HepG2 (cell line): ENCODE results near the gene KIF22. TPM values are rescaled to one million over a fixed set of nuclear protein-coding genes. Genes with fewer than 3 reads are reported as not detected.

Experiments used
- CAMTA2 ChIP-seq: sonication (generic); formaldehyde crosslinking; IDR thresholded peaks from 2 replicates; pipeline ENCODE4 v1.4.0; 2020; ENCODE audit warnings: mild to moderate bottlenecking, missing genetic modification reagents, borderline replicate concordance
- DR1 ChIP-seq: sonication (generic); formaldehyde crosslinking; IDR thresholded peaks from 2 replicates; pipeline ENCODE4 v1.8.0; 2021; ENCODE audit warnings: mild to moderate bottlenecking, missing genetic modification reagents, inconsistent platforms
- EEA1 ChIP-seq: sonication (generic); formaldehyde crosslinking; IDR thresholded peaks from 2 replicates; pipeline ENCODE4 v1.5.1; 2020; ENCODE audit warnings: mild to moderate bottlenecking, missing genetic modification reagents, borderline replicate concordance
- FLYWCH1 ChIP-seq: sonication (generic); formaldehyde crosslinking; IDR thresholded peaks from 2 replicates; pipeline ENCODE4 v1.8.1; 2023; ENCODE audit warnings: mild to moderate bottlenecking, missing genetic modification reagents
- GATA4 ChIP-seq: sonication (generic); IDR thresholded peaks from 2 replicates; pipeline ENCODE4 v1.6.1; 2016; ENCODE audit warnings: antibody characterized with exemption, low read depth, borderline replicate concordance
- GTF3A ChIP-seq: sonication (generic); formaldehyde crosslinking; conservative IDR thresholded peaks from 2 replicates; pipeline ENCODE4 v1.4.0; 2020; ENCODE audit warnings: mild to moderate bottlenecking, missing genetic modification reagents
- HMG20B ChIP-seq: conservative IDR thresholded peaks from 2 replicates; pipeline ENCODE4 v1.6.1; 2016; ENCODE audit warnings: missing genetic modification reagents, missing compliant biosample characterization
- MAZ ChIP-seq, 2 experiments: sonication (generic) in 1 of 2; formaldehyde crosslinking in 1 of 2; IDR thresholded peaks; 2 replicates each; pipeline versions ENCODE4 v1.5.0 to v1.6.1; 2012 to 2020; ENCODE audit warnings: low read depth in 2 of 2, mild to moderate bottlenecking in 2 of 2, borderline replicate concordance in 1 of 2, improper control_type of control experiment in 1 of 2, low read length in 1 of 2, missing genetic modification reagents in 1 of 2, moderate library complexity in 1 of 2
- MEIS1 ChIP-seq: sonication (generic); formaldehyde crosslinking; IDR thresholded peaks from 2 replicates; pipeline ENCODE4 v1.9.0; 2021; ENCODE audit warnings: mild to moderate bottlenecking, missing genetic modification reagents, moderate library complexity, borderline replicate concordance
- NFRKB ChIP-seq: fragments of 450-650 bp; IDR thresholded peaks from 2 replicates; pipeline ENCODE4 v1.6.1; 2017
- POLR2A ChIP-seq, 2 experiments: IDR thresholded peaks; 2 replicates each; pipeline ENCODE4 v1.6.1; 2011; ENCODE audit warnings: low read depth in 2 of 2, low read length in 2 of 2, mild to moderate bottlenecking in 1 of 2, moderate library complexity in 1 of 2; ENCODE audit not compliant: insufficient read depth in 1 of 2
- PRDM15 ChIP-seq: sonication (generic); formaldehyde crosslinking; IDR thresholded peaks from 2 replicates; pipeline ENCODE4 v1.4.0; 2020; ENCODE audit warnings: missing genetic modification reagents
- RNF2 ChIP-seq: fragments of 450-650 bp; conservative IDR thresholded peaks from 2 replicates; pipeline ENCODE4 v1.6.1; 2016; ENCODE audit warnings: low read depth
- STAG1 ChIP-seq: sonication (generic); formaldehyde crosslinking; IDR thresholded peaks from 2 replicates; pipeline ENCODE4 v1.4.0; 2020; ENCODE audit warnings: missing genetic modification reagents
- STAT5B ChIP-seq: sonication (generic); formaldehyde crosslinking; IDR thresholded peaks from 2 replicates; pipeline ENCODE4 v1.4.0; 2020; ENCODE audit warnings: missing genetic modification reagents
- TEF ChIP-seq: sonication (generic); formaldehyde crosslinking; IDR thresholded peaks from 2 replicates; pipeline ENCODE4 v1.5.0; 2020; ENCODE audit warnings: missing genetic modification reagents
- ZBTB7B ChIP-seq: sonication (generic); formaldehyde crosslinking; IDR thresholded peaks from 2 replicates; pipeline ENCODE4 v1.4.0; 2020; ENCODE audit warnings: missing genetic modification reagents
- ZMAT3 ChIP-seq: sonication (generic); formaldehyde crosslinking; conservative IDR thresholded peaks from 2 replicates; pipeline ENCODE4 v1.7.0; 2021; ENCODE audit warnings: missing genetic modification reagents
- ZNF501 ChIP-seq: sonication (generic); formaldehyde crosslinking; IDR thresholded peaks from 2 replicates; pipeline ENCODE4 v1.5.1; 2020; ENCODE audit warnings: mild to moderate bottlenecking, moderate library complexity, missing genetic modification reagents
- ZNF552 ChIP-seq: sonication (generic); formaldehyde crosslinking; IDR thresholded peaks from 2 replicates; pipeline ENCODE4 v1.9.0; 2022; ENCODE audit warnings: missing genetic modification reagents, mild to moderate bottlenecking, borderline replicate concordance
- ZNF629 ChIP-seq: sonication (generic); formaldehyde crosslinking; conservative IDR thresholded peaks from 2 replicates; pipeline ENCODE4 v1.5.0; 2020; ENCODE audit warnings: missing genetic modification reagents
- polyA plus RNA-seq, 8 experiments: library from polyadenylated mRNA; depleted of rRNA in 3 of 8; stranded (reverse) in 7 of 8; unstranded in 1 of 8; fragments of >200 nt; fragmentation: Illumina TruSeq in 4 of 8; extraction: Trizol in 4 of 8; gene quantifications; 2 replicates each; pipeline versions ENCODE4 v1.2.1 to v1.2.3, GENCODE V29; 2011 to 2016; ENCODE audit warnings: low read depth in 4 of 8, missing spikeins in 1 of 8, mixed read lengths in 1 of 8; ENCODE audit not compliant: insufficient read depth in 1 of 8
- total RNA-seq, 5 experiments: library from RNA; depleted of rRNA; stranded (reverse); fragments of >200 nt; fragmentation: Illumina TruSeq; extraction: Trizol; gene quantifications; 2 replicates each; pipeline ENCODE4 v1.2.3, GENCODE V29; 2016; ENCODE audit warnings: low read depth in 1 of 5
- TF ChIP-seq, protein P1 (sequence below): sonication (generic); formaldehyde crosslinking; IDR thresholded peaks from 2 replicates; pipeline ENCODE4 v1.4.0; 2020; ENCODE audit warnings: missing genetic modification reagents
- TF ChIP-seq, protein P2 (sequence below): IDR thresholded peaks from 2 replicates; pipeline ENCODE4 v1.6.1; 2018; ENCODE audit warnings: missing genetic modification reagents
- TF ChIP-seq, protein P3 (sequence below): sonication (generic); IDR thresholded peaks from 2 replicates; pipeline ENCODE4 v1.6.1; 2016; ENCODE audit warnings: low read depth, borderline replicate concordance

The KIF22 gene
- total and polyA plus RNA-seq, 2 of the 13 experiments (the other 11 are each of a cell fraction or from before 2014, with no cell fraction given): 95.8 to 118 TPM

GRCh38 chr16:29812754-29813643, 22.4 kb downstream of the KIF22 start (continued):
- TF ChIP-seq PRDM15 (CRISPR knock-in tag): no peak
- TF ChIP-seq FLYWCH1 (CRISPR knock-in tag): no peak
- TF ChIP-seq STAG1 (CRISPR knock-in tag): no peak
- TF ChIP-seq ZNF552 (CRISPR knock-in tag): no peak
- TF ChIP-seq DR1 (CRISPR knock-in tag): no peak
- TF ChIP-seq POLR2A (IDR thresholded peaks at IDR 0.05; ENCODE audit: insufficient read depth in 1 of 2, low read depth in 2 of 2, low read length in 2 of 2): no peak
- TF ChIP-seq ZBTB7B: no peak
- no peak for TF ChIP-seq EEA1
- TF ChIP-seq RNF2: no peak
- TF ChIP-seq, protein P1, sequence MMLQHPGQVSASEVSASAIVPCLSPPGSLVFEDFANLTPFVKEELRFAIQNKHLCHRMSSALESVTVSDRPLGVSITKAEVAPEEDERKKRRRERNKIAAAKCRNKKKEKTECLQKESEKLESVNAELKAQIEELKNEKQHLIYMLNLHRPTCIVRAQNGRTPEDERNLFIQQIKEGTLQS: no peak
- no peak for TF ChIP-seq TEF (CRISPR knock-in tag)
- TF ChIP-seq ZNF501 (CRISPR knock-in tag): no peak
- TF ChIP-seq MAZ (IDR thresholded peaks at IDR 0.05; ENCODE audit: borderline replicate concordance, low read depth, low read length): no peak
- TF ChIP-seq MAZ (CRISPR knock-in tag; IDR thresholded peaks at IDR 0.05; ENCODE audit: low read depth): 0 out of 2 replicates have a peak, but pooled peaks have one; percentile 35
- TF ChIP-seq MEIS1 (CRISPR knock-in tag): no peak
- TF ChIP-seq NFRKB: no peak
- TF ChIP-seq HMG20B (CRISPR knock-in tag): no peak
- TF ChIP-seq, protein P2, sequence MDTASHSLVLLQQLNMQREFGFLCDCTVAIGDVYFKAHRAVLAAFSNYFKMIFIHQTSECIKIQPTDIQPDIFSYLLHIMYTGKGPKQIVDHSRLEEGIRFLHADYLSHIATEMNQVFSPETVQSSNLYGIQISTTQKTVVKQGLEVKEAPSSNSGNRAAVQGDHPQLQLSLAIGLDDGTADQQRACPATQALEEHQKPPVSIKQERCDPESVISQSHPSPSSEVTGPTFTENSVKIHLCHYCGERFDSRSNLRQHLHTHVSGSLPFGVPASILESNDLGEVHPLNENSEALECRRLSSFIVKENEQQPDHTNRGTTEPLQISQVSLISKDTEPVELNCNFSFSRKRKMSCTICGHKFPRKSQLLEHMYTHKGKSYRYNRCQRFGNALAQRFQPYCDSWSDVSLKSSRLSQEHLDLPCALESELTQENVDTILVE (CRISPR knock-in tag): no peak
- TF ChIP-seq STAT5B: no peak
- TF ChIP-seq ZNF629 (CRISPR knock-in tag): no peak
- TF ChIP-seq GTF3A (CRISPR knock-in tag): no peak
- TF ChIP-seq CAMTA2 (CRISPR knock-in tag): no peak
- TF ChIP-seq, protein P3, sequence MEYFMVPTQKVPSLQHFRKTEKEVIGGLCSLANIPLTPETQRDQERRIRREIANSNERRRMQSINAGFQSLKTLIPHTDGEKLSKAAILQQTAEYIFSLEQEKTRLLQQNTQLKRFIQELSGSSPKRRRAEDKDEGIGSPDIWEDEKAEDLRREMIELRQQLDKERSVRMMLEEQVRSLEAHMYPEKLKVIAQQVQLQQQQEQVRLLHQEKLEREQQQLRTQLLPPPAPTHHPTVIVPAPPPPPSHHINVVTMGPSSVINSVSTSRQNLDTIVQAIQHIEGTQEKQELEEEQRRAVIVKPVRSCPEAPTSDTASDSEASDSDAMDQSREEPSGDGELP: no peak
- no peak for TF ChIP-seq GATA4
- TF ChIP-seq ZMAT3: no peak
